T-helper 22 cell (primary cell): ENCODE data around the gene ODAPH.

ENCODE experiments used
- DNase-seq: peaks from one replicate; pipeline ENCODE4 v3.0.0-alpha.2; 2020; ENCODE audit warnings: low read depth

Gene ODAPH

DNA sequence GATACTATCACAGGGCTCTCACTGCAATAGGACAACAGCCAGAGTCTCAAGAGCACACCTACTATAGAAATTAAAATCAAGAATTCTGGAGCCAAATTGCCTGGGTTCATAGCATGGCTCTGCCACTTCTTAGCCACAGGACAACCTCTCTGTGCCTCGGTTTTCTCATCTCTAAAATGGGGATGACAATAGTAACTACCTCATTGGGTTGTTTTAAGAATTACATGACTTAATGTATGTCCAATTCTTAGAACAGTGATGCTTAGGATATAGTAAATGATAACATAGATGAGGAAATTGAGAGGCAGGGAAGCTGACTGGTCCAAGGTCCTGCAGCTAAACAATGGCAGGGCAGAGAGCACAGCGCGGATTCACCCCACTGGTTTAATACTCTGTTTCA lies 11.0 kb upstream of the ODAPH start:
- no peak for DNase-seq

DNA sequence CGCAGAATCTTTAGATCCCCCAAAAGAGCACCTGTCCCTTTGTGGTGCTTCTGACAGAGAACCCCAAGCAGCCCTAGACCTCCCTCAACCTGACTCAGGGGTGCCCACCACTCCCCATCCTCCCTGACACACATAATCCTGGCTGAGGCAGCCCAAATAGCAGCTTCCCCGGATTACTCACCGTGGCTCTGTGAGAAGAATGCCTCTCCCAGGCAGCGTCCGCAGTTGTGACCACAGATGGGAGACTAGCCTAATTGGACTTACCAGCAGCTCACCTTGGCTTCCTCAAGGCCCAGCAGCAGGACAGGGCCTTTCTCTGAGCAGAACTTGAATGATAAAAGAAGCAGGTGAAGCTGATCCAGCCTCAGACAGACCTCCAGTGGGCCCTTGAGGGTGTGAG lies 10.3 kb upstream of the ODAPH start:
- DNase-seq, result no peak

DNA sequence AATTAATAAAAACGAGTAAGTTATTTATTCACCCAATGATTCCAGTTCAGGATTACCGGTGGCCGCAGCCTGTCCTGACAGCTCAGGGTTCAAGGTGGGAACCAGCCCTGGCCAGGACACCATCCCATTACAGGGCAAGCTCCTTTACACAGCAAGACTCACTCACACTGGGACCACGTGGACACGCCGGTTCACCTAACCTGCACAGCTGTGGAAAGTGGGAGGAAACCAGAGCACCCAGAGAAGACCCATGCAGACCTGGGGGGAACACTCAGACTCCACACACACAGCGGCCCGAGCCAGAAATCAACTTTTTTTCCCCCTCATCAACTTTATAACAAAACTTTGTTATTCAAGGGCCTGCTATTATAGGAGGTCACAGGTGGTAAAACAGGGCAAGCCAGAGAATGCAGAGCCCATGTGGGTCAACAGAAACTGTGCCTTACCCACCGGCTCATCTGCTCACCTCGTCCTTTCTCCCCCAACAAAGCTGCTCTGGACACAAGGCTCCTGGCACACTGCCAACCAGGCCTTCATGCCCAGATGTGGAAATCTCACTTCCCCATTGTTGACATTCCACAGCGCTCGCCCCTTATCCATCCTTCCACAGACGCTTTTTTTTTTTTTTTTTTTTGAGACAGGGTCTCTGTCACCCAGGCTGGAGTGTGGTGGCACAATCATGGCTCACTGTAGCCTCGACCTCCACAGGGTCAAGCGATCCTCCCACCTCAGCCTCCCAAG lies 8.0 kb upstream of the ODAPH start:
- no peak for DNase-seq

DNA sequence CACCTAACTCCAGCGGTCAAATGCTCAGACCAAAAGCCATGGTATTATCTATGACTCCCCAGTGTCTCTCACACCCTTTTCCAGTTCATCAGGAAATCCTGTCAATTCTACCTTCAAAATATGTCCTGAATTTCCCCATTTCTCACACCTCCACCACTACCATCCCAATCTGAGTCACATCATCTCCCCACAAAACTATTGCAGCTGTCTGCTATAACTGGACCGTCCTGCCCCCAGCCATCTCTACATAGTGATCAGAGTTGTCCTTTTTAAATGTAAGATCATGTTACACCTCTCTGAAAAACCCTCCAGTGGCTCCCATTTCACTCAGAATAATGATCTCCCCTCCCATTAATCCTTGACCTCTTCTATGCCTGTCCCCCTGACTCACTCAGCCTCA lies 6.8 kb upstream of the ODAPH start:
- DNase-seq, result no peak

DNA sequence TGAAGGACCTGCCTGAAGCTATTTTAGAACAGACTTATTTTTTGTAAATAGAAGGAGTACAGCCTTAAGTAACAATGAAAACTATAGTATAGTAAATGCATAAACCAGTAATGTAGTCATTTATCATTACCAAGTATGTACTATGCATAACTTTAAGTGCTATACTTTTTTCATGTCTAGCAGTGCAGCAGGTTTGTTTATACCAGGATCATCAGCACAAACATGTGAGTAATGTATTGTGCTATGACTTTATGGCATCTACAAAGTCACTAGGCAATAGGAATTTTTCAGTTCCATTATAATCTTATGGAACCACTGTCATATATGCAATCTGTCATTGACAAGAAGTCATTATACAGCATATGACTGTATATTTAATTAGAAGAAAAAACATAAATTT lies 3.4 kb upstream of the ODAPH start:
- DNase-seq, result no peak

DNA sequence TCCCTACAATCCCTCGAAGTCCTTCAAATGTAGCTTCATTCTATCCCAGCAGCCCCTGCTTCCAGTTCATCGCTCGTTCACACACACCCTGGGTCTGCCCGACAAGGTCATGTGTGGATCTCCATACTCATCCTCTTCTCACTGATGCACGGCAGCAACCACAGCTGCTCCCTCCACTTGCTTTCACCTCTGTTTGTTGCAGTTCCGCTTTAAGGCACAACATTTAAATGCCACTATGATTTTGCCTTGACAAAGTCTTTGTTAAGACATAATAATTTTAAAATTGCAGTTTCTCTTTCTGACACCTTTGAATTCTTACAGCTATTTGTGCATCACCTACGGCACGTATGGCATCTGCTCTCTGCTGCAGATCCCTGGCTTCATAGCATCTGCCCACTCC lies 1.8 kb downstream of the ODAPH start:
- DNase-seq, result no peak

DNA sequence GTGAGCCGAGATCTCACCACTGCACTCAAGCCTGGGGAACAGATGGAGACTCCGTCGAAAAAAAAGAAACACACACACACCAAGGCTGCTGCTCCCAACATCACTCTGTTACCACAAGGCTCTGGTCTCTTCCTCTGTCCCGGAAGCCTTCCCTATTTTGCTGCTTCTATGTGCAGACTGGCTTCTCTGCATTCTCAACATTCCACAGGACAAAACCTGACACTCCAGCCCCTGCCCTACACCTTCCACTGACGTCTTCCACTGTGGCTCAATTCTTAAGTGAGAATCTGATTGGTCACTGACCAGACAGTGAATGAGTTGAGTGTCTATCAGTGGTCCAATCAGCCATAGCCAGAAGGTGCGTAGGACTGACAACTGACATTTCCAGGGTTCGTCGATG lies 5.9 kb downstream of the ODAPH start:
- DNase-seq, result no peak

DNA sequence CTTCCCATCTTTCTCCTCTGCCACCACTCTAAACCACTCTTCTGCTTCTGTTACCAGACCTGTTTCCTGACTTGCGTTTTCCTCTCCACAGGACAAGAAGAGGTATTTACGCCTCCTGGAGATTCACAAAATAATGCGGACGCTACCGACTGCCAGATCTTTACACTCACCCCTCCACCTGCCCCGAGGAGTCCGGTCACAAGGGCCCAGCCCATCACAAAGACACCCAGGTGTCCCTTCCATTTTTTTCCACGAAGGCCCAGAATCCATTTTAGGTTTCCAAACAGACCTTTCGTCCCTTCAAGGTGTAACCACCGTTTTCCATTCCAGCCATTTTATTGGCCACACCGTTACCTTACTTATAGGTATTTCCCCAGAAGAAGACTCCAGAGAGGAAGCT lies 8.2 kb downstream of the ODAPH start:
- DNase-seq, result no peak

DNA sequence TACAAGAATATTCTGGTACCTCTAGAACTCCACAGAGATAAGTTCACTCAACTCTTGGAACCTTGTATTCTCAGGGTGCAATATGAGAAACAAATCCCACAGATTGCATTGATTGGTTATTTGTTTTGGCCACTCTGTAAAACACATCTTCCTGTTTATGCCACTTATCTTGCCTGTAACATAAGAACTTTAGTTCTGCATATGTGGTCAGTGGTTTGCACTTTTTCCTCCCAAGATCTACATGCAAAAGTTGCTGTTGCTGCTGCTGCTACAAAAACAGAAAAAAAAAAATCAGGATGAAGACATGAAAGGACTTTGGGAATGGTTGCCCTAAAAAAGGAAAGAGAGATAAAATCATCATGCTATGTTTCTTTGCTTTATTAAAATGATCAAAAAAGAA lies 9.6 kb downstream of the ODAPH start:
- DNase-seq, result no peak

DNA sequence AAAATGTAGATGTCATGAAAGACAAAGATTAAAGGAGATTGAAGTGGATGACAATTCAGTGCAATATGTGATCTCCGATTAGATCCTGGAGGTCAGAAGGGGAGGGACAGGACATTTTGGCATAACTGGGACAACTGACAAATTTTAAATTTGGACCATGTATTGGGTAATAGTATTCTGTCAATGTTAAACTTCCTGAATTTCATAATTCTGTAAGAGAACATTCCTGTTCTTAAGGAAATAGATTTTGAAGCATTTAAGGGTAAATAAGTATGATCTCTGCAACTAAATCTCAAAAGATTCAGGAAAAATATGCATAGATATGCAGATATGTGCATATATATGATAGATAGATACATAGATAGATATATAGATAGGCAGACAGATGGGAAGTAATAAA lies 11.0 kb downstream of the ODAPH start:
- no peak for DNase-seq

DNA sequence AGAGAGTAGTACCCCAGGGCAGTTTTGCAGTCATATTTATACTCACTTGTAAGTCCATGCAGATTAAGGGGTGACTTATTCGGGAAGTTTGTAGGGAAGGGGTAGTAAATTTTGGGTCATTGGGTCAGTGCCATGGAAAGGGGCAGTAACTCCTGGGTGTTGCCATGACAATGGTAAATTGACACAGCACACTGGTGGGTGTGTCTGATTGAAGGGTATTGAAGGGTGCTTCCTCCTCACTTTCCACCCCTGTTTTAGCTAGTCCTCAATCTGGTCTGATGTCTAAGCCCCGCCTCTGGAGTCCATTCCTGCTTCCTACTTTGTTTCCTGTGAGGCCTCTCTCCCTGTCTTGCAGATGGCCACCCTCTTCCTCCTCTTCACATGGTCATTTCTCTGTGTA lies 11.9 kb downstream of the ODAPH start:
- no peak for DNase-seq

DNA sequence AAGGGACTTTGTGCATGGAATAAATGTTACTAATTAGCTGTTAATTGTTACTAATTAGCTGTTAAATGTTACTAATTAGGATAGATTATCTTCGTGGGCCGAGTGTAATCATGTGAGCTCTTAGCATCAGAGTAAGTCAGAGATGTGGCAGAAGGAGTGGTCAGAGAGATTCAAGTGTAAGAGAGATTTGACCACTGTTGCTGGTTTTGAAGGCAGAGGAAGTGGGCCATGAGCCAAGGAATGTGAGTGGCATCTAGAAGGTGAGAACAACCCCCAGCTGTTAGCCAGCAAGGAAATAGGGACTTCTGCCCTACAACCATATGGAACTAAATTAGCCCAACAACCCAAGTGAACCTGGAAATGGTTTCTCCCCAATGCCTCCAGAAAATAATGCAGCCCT lies 28.2 kb downstream of the ODAPH start:
- DNase-seq, result no peak

DNA sequence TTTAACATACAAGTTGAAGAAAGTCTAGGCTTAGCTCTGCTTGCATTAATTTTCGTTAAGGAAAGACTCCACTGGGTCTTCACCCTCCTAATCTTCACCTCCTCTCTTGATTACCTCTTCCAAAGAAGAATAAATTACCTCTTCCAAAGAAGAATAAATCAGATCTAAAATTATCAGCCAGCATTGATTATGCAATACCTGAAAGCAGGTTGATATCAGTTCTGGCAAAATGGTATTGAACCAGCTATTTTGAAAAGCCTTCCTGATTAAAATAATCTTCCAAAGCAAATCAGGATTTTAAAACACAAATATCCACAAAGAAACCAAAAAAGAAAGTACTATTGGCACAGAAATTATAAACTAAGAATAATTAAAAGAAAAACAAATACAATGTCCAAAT lies 37.5 kb downstream of the ODAPH start:
- DNase-seq, result no peak

DNA sequence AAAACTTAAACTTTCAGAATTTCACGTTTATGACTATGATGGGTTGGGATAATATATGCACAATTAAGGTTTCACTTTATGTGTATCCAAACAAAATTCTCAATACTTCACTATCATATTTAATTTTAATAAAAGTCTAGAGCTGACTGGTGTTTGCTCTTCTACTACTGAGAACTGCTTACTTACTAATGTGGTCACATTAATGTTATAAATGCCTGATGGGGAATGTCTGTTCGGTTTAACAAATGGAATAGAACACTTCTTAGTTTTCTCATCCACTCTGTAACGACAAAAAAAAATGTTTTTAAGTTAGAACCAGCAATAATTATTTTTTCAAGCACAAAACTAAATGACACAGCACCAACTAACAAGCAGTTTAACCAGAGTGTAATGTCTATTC lies 40.2 kb downstream of the ODAPH start:
- DNase-seq, result no peak

DNA sequence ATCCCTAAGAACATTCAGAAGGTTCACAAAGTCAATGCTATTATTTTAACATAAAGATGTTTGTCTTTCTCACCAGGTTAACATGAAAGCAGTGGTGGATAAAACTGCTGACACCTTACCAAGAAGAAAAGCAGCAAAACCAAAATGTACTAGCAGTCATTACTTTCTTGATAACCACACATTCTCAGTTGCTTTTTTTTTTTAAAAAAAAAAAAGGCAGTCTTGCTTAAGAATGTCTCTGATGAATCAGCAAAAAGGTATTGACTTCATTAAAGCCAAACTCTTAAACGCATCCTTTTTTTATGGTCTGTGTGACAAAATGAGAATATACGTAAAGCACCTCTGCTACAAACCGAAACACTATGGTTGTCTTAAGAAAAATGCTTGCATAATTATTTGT lies 42.5 kb downstream of the ODAPH start:
- no peak for DNase-seq

DNA sequence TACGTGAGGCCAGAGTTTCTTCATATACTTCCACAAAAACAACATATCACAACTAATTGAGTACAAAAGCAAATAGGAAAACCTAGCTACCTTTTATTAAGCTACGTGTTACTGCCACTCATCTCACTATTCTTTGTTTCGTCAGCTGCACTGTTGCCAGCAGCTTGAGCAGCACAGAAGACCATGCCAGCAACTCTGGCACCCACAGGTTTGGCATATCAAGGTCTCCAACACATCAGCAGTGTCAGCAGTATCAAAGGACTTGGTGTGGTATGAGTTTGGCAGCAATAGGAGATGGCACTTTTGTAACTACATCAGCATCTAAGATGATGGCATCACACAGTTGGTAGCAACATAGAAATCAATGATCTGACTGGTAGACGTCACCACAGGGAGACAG lies 43.8 kb downstream of the ODAPH start:
- no peak for DNase-seq

DNA sequence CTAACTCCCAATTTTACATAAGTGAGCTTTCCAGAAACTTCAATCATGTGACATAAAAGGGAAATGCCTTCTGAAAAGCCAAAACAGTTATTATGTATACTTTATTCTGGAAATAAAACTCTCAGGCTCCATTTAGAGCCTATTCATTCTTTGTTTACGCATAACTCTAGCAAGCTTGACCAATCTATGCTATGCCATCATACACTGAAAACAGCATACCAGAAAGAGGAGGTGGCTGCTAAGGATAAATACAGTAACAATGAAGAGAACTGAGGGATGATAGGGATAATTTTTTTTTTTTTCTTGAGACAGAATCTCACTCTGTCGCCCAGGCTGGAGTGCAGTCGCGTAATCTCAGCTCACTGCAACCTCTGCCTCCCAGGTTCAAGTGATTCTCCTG lies 50.1 kb downstream of the ODAPH start:
- DNase-seq, result no peak

DNA sequence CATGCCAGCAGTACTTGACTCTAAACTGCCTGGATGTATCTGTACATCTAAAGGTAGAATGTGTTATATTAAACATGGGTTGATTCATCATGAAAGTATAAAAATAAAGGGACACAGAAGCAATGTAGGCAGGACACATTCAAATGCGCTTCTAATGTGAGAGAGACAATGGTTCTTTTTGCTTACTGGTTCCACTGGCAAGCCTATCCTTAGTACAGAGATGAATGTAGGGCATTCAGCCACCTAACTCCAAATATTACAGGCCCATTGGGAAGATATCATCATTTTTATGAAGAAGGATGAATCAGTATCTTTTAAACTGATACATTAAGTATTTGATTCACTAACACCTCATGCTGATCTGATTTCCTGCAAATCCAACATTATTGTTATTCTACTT lies 56.4 kb downstream of the ODAPH start:
- DNase-seq, result no peak
